Breast epithelium (tissue), 4 donors: ENCODE results near the gene CUL1. TPM values are rescaled to one million over a fixed set of nuclear protein-coding genes. Genes with fewer than 3 reads are reported as not detected.

Source experiments
- DNase-seq, 2 donors: peaks; one replicate each; pipeline ENCODE4 v3.0.0-alpha.2; 2019; ENCODE audit warnings: low spot score in 2 of 2
- H3K27ac ChIP-seq, 2 donors: fragments of 200-600 bp; sonication (generic) in 1 of 2; one replicate each; pipeline ENCODE4 v1.5.1; 2016 to 2019; ENCODE audit warnings: mild to moderate bottlenecking in 1 of 2
- H3K27me3 ChIP-seq, 2 donors: fragments of 200-600 bp; sonication (generic) in 1 of 2; one replicate each; pipeline versions ENCODE4 v1.5.1 to v1.6.0; 2017 to 2019; ENCODE audit warnings: control low read depth in 1 of 2, mild to moderate bottlenecking in 1 of 2
- H3K36me3 ChIP-seq: fragments of 200-600 bp; one replicate; pipeline ENCODE4 v1.5.1; 2019
- H3K4me1 ChIP-seq, 2 donors: fragments of 200-600 bp; sonication (generic); one replicate each; pipeline ENCODE4 v1.5.1; 2016 to 2019; ENCODE audit warnings: control low read depth in 1 of 2
- H3K4me3 ChIP-seq, 3 donors: fragments of 200-600 bp; sonication (generic); 1 replicate in 2 of 3; 2 replicates in 1 of 3; pipeline ENCODE4 v1.5.1; 2016 to 2019; ENCODE audit warnings: mild to moderate bottlenecking in 3 of 3, moderate library complexity in 2 of 3
- H3K9me3 ChIP-seq, 2 donors: fragments of 200-600 bp; sonication (generic) in 1 of 2; one replicate each; pipeline ENCODE4 v1.5.1; 2016 to 2019; ENCODE audit warnings: control low read depth in 1 of 2
- CTCF ChIP-seq, 3 donors: fragments of 450-650 bp; IDR thresholded peaks; one replicate each; pipeline ENCODE4 v1.5.1; 2016 to 2017; ENCODE audit warnings: antibody characterized with exemption in 3 of 3, mild to moderate bottlenecking in 3 of 3, moderate library complexity in 3 of 3
- POLR2A ChIP-seq: fragments of 450-650 bp; IDR thresholded peaks from one replicate; pipeline ENCODE4 v1.6.1; 2016; ENCODE audit warnings: antibody characterized with exemption, mild to moderate bottlenecking, moderate library complexity
- POLR2AphosphoS5 ChIP-seq, 3 donors: sonication (generic); formaldehyde crosslinking; IDR thresholded peaks; one replicate each; pipeline ENCODE4 v1.6.1; 2017; ENCODE audit warnings: antibody characterized with exemption in 3 of 3
- intact Hi-C: fragments of 100-400 bp; cut with DNase I; formaldehyde crosslinking; loops from one replicate; pipeline ENCODE4 v1.15.1; 2023; ENCODE audit warnings: low total_unique reads
- total RNA-seq, 3 donors: library from RNA; depleted of rRNA; stranded (reverse); fragments of >200 nt; gene quantifications; one replicate each; pipeline ENCODE4 v1.1.0, GENCODE V29; 2016

CUL1 gene
- total RNA-seq, 3 donors from 2014 or later = 61.6 to 71.4 (median 65.4) TPM

- Histone ChIP-seq H3K27me3 (no peaks in the 10 kb centered on the region), H3K9me3 (no peaks in the 10 kb centered on the region), H3K27ac (no peak overlapping the region), H3K4me3 (no peak overlapping the region), H3K4me1 (no peaks in the 10 kb centered on the region), H3K36me3 (peaks cover 12% of the 10 kb centered on the region)
- TF ChIP-seq CTCF (IDR thresholded peaks at IDR 0.05) (no peak), POLR2AphosphoS5 (IDR thresholded peaks at IDR 0.05) (no peak), POLR2A (no peak)
- intact Hi-C loops = no loop called here
- no peak for DNase-seq
These were observed 85.3 kb downstream of the CUL1 start for GRCh38 chr7:148783801-148784527.

GRCh38 chr7:148787571-148788295, 89.0 kb downstream of the CUL1 start:
- intact Hi-C loops = no loop called here
- peaks cover 25% of the 10 kb centered on the region for H3K36me3 ChIP-seq

GRCh38 chr7:148789220-148789619, 90.5 kb downstream of the CUL1 start:
- TF ChIP-seq POLR2AphosphoS5 (IDR thresholded peaks at IDR 0.05) (no peak), POLR2A (no peak), CTCF (IDR thresholded peaks at IDR 0.05) (no peak)
- intact Hi-C loops = no loop called here
- no peaks in the 10 kb centered on the region for H3K9me3 ChIP-seq
- no peaks in the 10 kb centered on the region for H3K4me1 ChIP-seq
- H3K27me3 ChIP-seq = no peaks in the 10 kb centered on the region
- DNase-seq = no peak
- no peak overlapping the region for H3K4me3 ChIP-seq
- H3K27ac ChIP-seq = no peak overlapping the region
- peaks cover 25% of the 10 kb centered on the region for H3K36me3 ChIP-seq

More at GRCh38 chr7:148787571-148788295, 89.0 kb downstream of the CUL1 start:
- DNase-seq = no peak
- TF ChIP-seq CTCF (IDR thresholded peaks at IDR 0.05) (no peak), POLR2AphosphoS5 (IDR thresholded peaks at IDR 0.05) (no peak), POLR2A (no peak)
- no peak overlapping the region for H3K27ac ChIP-seq
- no peaks in the 10 kb centered on the region for H3K4me1 ChIP-seq
- H3K9me3 ChIP-seq = no peaks in the 10 kb centered on the region
- no peak overlapping the region for H3K4me3 ChIP-seq
- no peaks in the 10 kb centered on the region for H3K27me3 ChIP-seq

- H3K27ac ChIP-seq = no peak overlapping the region
These were observed 91.5 kb downstream of the CUL1 start for GRCh38 chr7:148790131-148790726.

More at GRCh38 chr7:148790131-148790726, 91.5 kb downstream of the CUL1 start:
- no peak for DNase-seq
- Histone ChIP-seq H3K9me3 (no peaks in the 10 kb centered on the region), H3K27me3 (no peaks in the 10 kb centered on the region), H3K4me1 (no peaks in the 10 kb centered on the region), H3K4me3 (no peak overlapping the region), H3K36me3 (peaks cover 28% of the 10 kb centered on the region)
- intact Hi-C loops = no loop called here
- TF ChIP-seq POLR2A = no peak
- TF ChIP-seq CTCF (IDR thresholded peaks at IDR 0.05) = no peak
- no peak for TF ChIP-seq POLR2AphosphoS5 (IDR thresholded peaks at IDR 0.05)
